Activated CD4-positive, alpha-beta T cell treated with anti-CD3 and anti-CD28 coated beads for 48 hours (primary cell): ENCODE measurements around the gene TMEM271.

Experiments used
- DNase-seq: peaks from one replicate; pipeline ENCODE4 v3.0.0-alpha.2; 2020

The TMEM271 gene

GRCh38 chr4:576245-576821 lies at the start of gene TMEM271:
Gene TMEM271 (minus strand): TSS chr4:576295. CDS start chr4:576062, 233 bp downstream.
- DNase-seq: no peak

GRCh38 chr4:625631-626161 lies 49.6 kb upstream of the TMEM271 start:
- no peak for DNase-seq

- DNase-seq: no peak
Measured at GRCh38 chr4:624705-625590, 48.9 kb upstream of the TMEM271 start, which contains the start of gene PDE6B. Gene PDE6B (plus strand): TSS chr4:625573. CDS start chr4:625627, 54 bp downstream.

GRCh38 chr4:623914-624566 lies 47.9 kb upstream of the TMEM271 start:
- DNase-seq: no peak

GRCh38 chr4:622996-623913 lies 47.2 kb upstream of the TMEM271 start:
- DNase-seq: no peak

GRCh38 chr4:622071-622995 lies 46.2 kb upstream of the TMEM271 start:
- DNase-seq: no peak

- DNase-seq: no peak
Measured at GRCh38 chr4:621296-622070, 45.4 kb upstream of the TMEM271 start.

- DNase-seq: no peak
Measured at GRCh38 chr4:620851-621261, 44.8 kb upstream of the TMEM271 start.

- no peak for DNase-seq
Measured at GRCh38 chr4:620201-620600, 44.1 kb upstream of the TMEM271 start.

GRCh38 chr4:617644-618641 lies 41.8 kb upstream of the TMEM271 start:
- DNase-seq: no peak

GRCh38 chr4:616911-617643 lies 41.0 kb upstream of the TMEM271 start:
- DNase-seq: no peak

- no peak for DNase-seq
Measured at GRCh38 chr4:616091-616490, 40.0 kb upstream of the TMEM271 start.

- DNase-seq: no peak
Measured at GRCh38 chr4:613126-613525, 37.0 kb upstream of the TMEM271 start.

GRCh38 chr4:612749-613125 lies 36.6 kb upstream of the TMEM271 start:
- DNase-seq: no peak

GRCh38 chr4:612052-612748 lies 36.1 kb upstream of the TMEM271 start:
- DNase-seq: no peak

- DNase-seq: no peak
Measured at GRCh38 chr4:610411-611261, 34.5 kb upstream of the TMEM271 start.
